ENCODE data around the gene ACSL1.

Gene ACSL1

DNA sequence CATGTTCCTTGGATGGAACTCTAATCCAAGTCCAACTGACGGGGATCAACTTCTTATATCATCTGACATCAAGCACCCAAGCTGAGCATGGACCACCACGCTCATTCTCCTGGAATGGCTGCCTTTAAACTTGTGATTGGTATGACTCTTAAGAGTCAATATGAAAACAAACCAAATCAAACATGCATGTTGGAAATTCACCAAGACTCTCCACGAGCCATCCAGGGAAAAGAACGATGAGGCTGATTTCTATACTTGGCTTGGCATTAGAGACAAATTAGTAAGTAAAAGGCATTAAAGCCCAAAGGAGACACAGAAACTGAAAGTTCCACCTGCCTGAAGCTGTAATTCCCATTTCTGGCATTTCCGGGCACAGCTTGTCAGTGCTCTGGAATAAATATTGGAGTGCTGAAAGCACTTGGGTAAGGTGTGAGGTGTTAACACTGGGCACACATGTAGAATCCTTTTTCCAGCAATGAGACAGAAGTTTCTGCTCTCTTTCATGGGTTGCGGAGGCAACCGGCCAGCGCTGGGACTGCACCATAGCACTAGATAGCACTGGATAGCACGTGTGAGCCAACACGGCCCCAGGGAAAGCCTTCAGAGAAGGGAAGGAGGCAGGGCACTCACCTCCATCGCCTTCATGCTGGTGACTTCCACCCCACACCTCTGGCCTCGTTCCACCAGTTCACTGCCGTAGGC, 49.8 kb downstream of the ACSL1 start:
- H3K9me3 ChIP-seq (ENCODE audit: insufficient read depth, low read length): no peaks in the 10 kb centered on the region
- no peak overlapping the region for H3K9ac ChIP-seq (ENCODE audit: low read length)
- no peaks in the 10 kb centered on the region for H3K9me2 ChIP-seq (replicated peaks; ENCODE audit: insufficient read depth, low read length)
- TF ChIP-seq, protein P1, sequence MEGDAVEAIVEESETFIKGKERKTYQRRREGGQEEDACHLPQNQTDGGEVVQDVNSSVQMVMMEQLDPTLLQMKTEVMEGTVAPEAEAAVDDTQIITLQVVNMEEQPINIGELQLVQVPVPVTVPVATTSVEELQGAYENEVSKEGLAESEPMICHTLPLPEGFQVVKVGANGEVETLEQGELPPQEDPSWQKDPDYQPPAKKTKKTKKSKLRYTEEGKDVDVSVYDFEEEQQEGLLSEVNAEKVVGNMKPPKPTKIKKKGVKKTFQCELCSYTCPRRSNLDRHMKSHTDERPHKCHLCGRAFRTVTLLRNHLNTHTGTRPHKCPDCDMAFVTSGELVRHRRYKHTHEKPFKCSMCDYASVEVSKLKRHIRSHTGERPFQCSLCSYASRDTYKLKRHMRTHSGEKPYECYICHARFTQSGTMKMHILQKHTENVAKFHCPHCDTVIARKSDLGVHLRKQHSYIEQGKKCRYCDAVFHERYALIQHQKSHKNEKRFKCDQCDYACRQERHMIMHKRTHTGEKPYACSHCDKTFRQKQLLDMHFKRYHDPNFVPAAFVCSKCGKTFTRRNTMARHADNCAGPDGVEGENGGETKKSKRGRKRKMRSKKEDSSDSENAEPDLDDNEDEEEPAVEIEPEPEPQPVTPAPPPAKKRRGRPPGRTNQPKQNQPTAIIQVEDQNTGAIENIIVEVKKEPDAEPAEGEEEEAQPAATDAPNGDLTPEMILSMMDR (IDR thresholded peaks at IDR 0.05; ENCODE audit: insufficient read depth, low read length, poor library complexity, severe bottlenecking): no peak
- no peak for TF ChIP-seq EZH2phosphoT487 (conservative IDR thresholded peaks at IDR 0.05; ENCODE audit: low read length)
- no peaks in the 10 kb centered on the region for H3K36me3 ChIP-seq (ENCODE audit: low read length)
- H2AFZ ChIP-seq (ENCODE audit: low read depth, low read length, severe bottlenecking): no peak overlapping the region
- no peaks in the 10 kb centered on the region for H3K27me3 ChIP-seq (ENCODE audit: low read length)
- H3F3A ChIP-seq (ENCODE audit: insufficient read depth): no peaks in the 10 kb centered on the region
- H3K27ac ChIP-seq (ENCODE audit: low read depth, low read length): no peak overlapping the region
- no peak overlapping the region for H3K4me3 ChIP-seq (ENCODE audit: insufficient read depth, low read length, poor library complexity, severe bottlenecking)
- no peaks in the 10 kb centered on the region for H3K79me2 ChIP-seq (ENCODE audit: insufficient read depth, low read length)
- no peaks in the 10 kb centered on the region for H4K20me1 ChIP-seq (ENCODE audit: low read depth, low read length)
- no peak overlapping the region for H3K4me2 ChIP-seq (ENCODE audit: low read depth, low read length, poor library complexity, severe bottlenecking)

DNA sequence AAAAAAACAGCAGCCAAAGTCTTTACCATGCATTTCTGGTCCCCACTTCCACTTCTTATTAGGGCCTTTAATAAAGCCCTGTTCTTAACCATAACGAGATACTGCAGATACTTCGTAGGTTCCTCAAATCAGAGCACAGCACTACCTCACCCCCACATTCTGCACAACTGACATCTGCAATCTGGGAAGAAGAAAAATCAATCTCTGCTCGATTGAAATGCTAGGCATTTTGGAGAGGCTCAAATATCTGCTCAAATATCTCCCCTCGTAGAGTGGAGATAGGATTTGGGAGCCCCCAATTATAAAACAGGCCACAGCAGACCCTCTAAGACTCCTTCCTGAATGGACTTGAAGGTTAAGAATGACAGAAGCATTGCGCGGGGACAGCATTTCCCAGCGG, 51.6 kb downstream of the ACSL1 start:
- no peak overlapping the region for H3K27ac ChIP-seq (ENCODE audit: low read depth, low read length)
- H3K9me2 ChIP-seq (replicated peaks; ENCODE audit: insufficient read depth, low read length): no peaks in the 10 kb centered on the region
- H3K36me3 ChIP-seq (ENCODE audit: low read length): no peaks in the 10 kb centered on the region
- H3K4me2 ChIP-seq (ENCODE audit: low read depth, low read length, poor library complexity, severe bottlenecking): no peak overlapping the region
- H3K9ac ChIP-seq (ENCODE audit: low read length): no peak overlapping the region
- H3K79me2 ChIP-seq (ENCODE audit: insufficient read depth, low read length): no peaks in the 10 kb centered on the region
- no peaks in the 10 kb centered on the region for H3K9me3 ChIP-seq (ENCODE audit: insufficient read depth, low read length)
- no peaks in the 10 kb centered on the region for H3K27me3 ChIP-seq (ENCODE audit: low read length)
- H3F3A ChIP-seq (ENCODE audit: insufficient read depth): no peaks in the 10 kb centered on the region
- no peak overlapping the region for H3K4me3 ChIP-seq (ENCODE audit: insufficient read depth, low read length, poor library complexity, severe bottlenecking)
- TF ChIP-seq EZH2phosphoT487 (conservative IDR thresholded peaks at IDR 0.05; ENCODE audit: low read length): no peak
- TF ChIP-seq, protein P1 (IDR thresholded peaks at IDR 0.05; ENCODE audit: insufficient read depth, low read length, poor library complexity, severe bottlenecking): no peak
- no peaks in the 10 kb centered on the region for H4K20me1 ChIP-seq (ENCODE audit: low read depth, low read length)
- no peak overlapping the region for H2AFZ ChIP-seq (ENCODE audit: low read depth, low read length, severe bottlenecking)

DNA sequence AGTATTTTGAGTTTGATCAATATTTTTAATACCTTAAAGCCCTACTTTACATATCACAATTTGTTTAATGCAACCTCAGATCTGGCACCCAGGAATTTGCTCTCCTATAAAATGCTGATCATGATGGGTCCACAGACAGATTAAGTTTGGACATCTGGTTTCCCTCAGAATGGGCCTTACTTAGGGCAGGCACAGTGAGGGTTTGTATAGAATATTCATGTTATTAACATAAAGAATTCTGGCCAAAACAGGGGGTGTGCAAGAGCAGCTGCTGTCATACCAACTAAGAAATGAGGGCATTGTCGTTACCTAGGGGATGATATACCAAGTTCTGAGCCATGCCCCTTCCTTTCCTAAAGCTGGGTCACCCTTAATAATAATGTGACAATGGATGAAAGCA, 54.4 kb downstream of the ACSL1 start:
- no peaks in the 10 kb centered on the region for H3K27me3 ChIP-seq (ENCODE audit: low read length)
- H3K9me3 ChIP-seq (ENCODE audit: insufficient read depth, low read length): no peaks in the 10 kb centered on the region
- H3K9ac ChIP-seq (ENCODE audit: low read length): no peak overlapping the region
- no peak for TF ChIP-seq EZH2phosphoT487 (conservative IDR thresholded peaks at IDR 0.05; ENCODE audit: low read length)
- TF ChIP-seq, protein P1 (IDR thresholded peaks at IDR 0.05; ENCODE audit: insufficient read depth, low read length, poor library complexity, severe bottlenecking): no peak
- H3K4me3 ChIP-seq (ENCODE audit: insufficient read depth, low read length, poor library complexity, severe bottlenecking): no peak overlapping the region
- no peaks in the 10 kb centered on the region for H4K20me1 ChIP-seq (ENCODE audit: low read depth, low read length)
- H3K4me2 ChIP-seq (ENCODE audit: low read depth, low read length, poor library complexity, severe bottlenecking): no peak overlapping the region
- H3K9me2 ChIP-seq (replicated peaks; ENCODE audit: insufficient read depth, low read length): no peaks in the 10 kb centered on the region
- no peaks in the 10 kb centered on the region for H3K79me2 ChIP-seq (ENCODE audit: insufficient read depth, low read length)
- H3K36me3 ChIP-seq (ENCODE audit: low read length): no peaks in the 10 kb centered on the region
- H3F3A ChIP-seq (ENCODE audit: insufficient read depth): no peaks in the 10 kb centered on the region
- no peak overlapping the region for H2AFZ ChIP-seq (ENCODE audit: low read depth, low read length, severe bottlenecking)
- H3K27ac ChIP-seq (ENCODE audit: low read depth, low read length): no peak overlapping the region

Measured in SU-DHL-6 (cell line).